ENCODE results near the gene ACTR5. TPM values are rescaled to one million over a fixed set of nuclear protein-coding genes. Genes with fewer than 3 reads are reported as not detected.

The ACTR5 gene
- total RNA-seq, 2 experiments from 2014 or later, result 7.1 to 7.4 TPM

GRCh38 chr20:38776363-38776762 is 28.1 kb downstream of the ACTR5 start:
- no peak overlapping the region for H3K4me3 Mint-ChIP-seq
- H3K36me3 Mint-ChIP-seq (ENCODE audit: low read depth), result peaks cover 28% of the 10 kb centered on the region
- ATAC-seq (peak; percentile 27), DNase-seq (no peak)
- TF ChIP-seq CTCF (IDR thresholded peaks at IDR 0.05), result no peak
- intact Hi-C loops (cut with micrococcal nuclease), result no loop called here
- no peak overlapping the region for H3K27ac Mint-ChIP-seq
- no peaks in the 10 kb centered on the region for H3K27me3 Mint-ChIP-seq
- CTCF ChIA-PET, result no interaction called here
- H3K4me1 Mint-ChIP-seq (ENCODE audit: low read depth), result peaks cover 7% of the 10 kb centered on the region
- H3K9me3 Mint-ChIP-seq, result peaks cover 7% of the 10 kb centered on the region
- POLR2A ChIA-PET, result no interaction called here

- ChIA-PET CTCF (interaction anchor here (2.2 kb wide), 1 partner anchor 11 kb away, joined by 14 read pairs; no protein-coding TSS in a partner anchor), POLR2A (interaction anchor here (0.6 to 0.7 kb wide), 2 partner anchors 18 to 20 kb away, joined by 3 to 4 read pairs; no protein-coding TSS in a partner anchor)
- Mint-ChIP-seq H3K4me1 (ENCODE audit: low read depth) (peaks cover 7% of the 10 kb centered on the region), H3K27me3 (no peaks in the 10 kb centered on the region), H3K9me3 (no peaks in the 10 kb centered on the region), H3K36me3 (ENCODE audit: low read depth) (peaks cover 3% of the 10 kb centered on the region), H3K4me3 (no peak overlapping the region), H3K27ac (no peak overlapping the region)
- intact Hi-C loops (cut with micrococcal nuclease), result no loop called here
- DNase-seq (no peak), ATAC-seq (no peak)
- no peak for TF ChIP-seq CTCF (IDR thresholded peaks at IDR 0.05)
Measured at GRCh38 chr20:38779247-38780097, 31.2 kb downstream of the ACTR5 start.

GRCh38 chr20:38782275-38782674 is 34.0 kb downstream of the ACTR5 start:
- H3K36me3 Mint-ChIP-seq (ENCODE audit: low read depth), result no peaks in the 10 kb centered on the region
- POLR2A ChIA-PET, result no interaction called here
- intact Hi-C loops (cut with micrococcal nuclease), result no loop called here
- CTCF ChIA-PET, result interaction anchor here (1.9 kb wide), 1 partner anchor 8 kb away, joined by 9 read pairs; no protein-coding TSS in a partner anchor
- no peaks in the 10 kb centered on the region for H3K27me3 Mint-ChIP-seq
- no peak overlapping the region for H3K4me3 Mint-ChIP-seq
- no peak overlapping the region for H3K27ac Mint-ChIP-seq
- H3K4me1 Mint-ChIP-seq (ENCODE audit: low read depth), result peaks cover 7% of the 10 kb centered on the region
- no peak for TF ChIP-seq CTCF (IDR thresholded peaks at IDR 0.05)
- ATAC-seq (no peak), DNase-seq (no peak)
- no peaks in the 10 kb centered on the region for H3K9me3 Mint-ChIP-seq

GRCh38 chr20:38787870-38788269 is 39.6 kb downstream of the ACTR5 start:
- no peaks in the 10 kb centered on the region for H3K27me3 Mint-ChIP-seq

More at GRCh38 chr20:38787870-38788269, 39.6 kb downstream of the ACTR5 start:
- CTCF ChIA-PET, result interaction anchor here (1.1 to 1.6 kb wide), 2 partner anchors 23 to 36 kb away, joined by 3 to 8 read pairs; no protein-coding TSS in a partner anchor
- Mint-ChIP-seq H3K4me1 (ENCODE audit: low read depth) (peaks cover 13% of the 10 kb centered on the region), H3K36me3 (ENCODE audit: low read depth) (no peaks in the 10 kb centered on the region), H3K4me3 (no peak overlapping the region), H3K27ac (no peak overlapping the region), H3K9me3 (no peaks in the 10 kb centered on the region)
- ATAC-seq (no peak), DNase-seq (no peak)
- TF ChIP-seq CTCF (IDR thresholded peaks at IDR 0.05), result no peak
- intact Hi-C loops (cut with micrococcal nuclease), result no loop called here
- POLR2A ChIA-PET, result interaction anchor here (1.5 kb wide), 1 partner anchor 17 kb away, joined by 4 read pairs; the partner anchor contains the start of gene PPP1R16B
